Mammary epithelial cell (primary cell): ENCODE data around the gene MED12L.

Experiments used
- CTCF ChIP-seq, 2 donors: IDR thresholded peaks in 1 of 2; conservative IDR thresholded peaks in 1 of 2; 2 replicates each; pipeline ENCODE4 v1.5.1; 2011 to 2012; ENCODE audit warnings: inconsistent platforms in 2 of 2, low read length in 2 of 2, mild to moderate bottlenecking in 2 of 2, control low read depth in 1 of 2, low read depth in 1 of 2; ENCODE audit not compliant: insufficient read depth in 1 of 2; ENCODE audit errors: extremely low read depth in 1 of 2
- EZH2 ChIP-seq: IDR thresholded peaks from 2 replicates; pipeline ENCODE4 v1.6.1; 2012; ENCODE audit warnings: low read length, inconsistent platforms, borderline replicate concordance

- TF ChIP-seq CTCF (conservative IDR thresholded peaks at IDR 0.05 in 1 of 2, IDR thresholded peaks at IDR 0.05 in 1 of 2; ENCODE audit: extremely low read depth in 1 of 2, insufficient read depth in 1 of 2, low read depth in 1 of 2, low read length in 2 of 2) = no peak
- no peak for TF ChIP-seq EZH2
Observed at GRCh38 chr3:151351219-151351618, 265.8 kb downstream of the MED12L start.
